NCI-H2227 treated with DMSO at 0.1 percent for 48 hours (cell line): Measurements from ENCODE around the gene FAT2.

Source experiments
- DNase-seq: peaks from one replicate; lab custom pipeline; 2025; lab: John Stamatoyannopoulos, UW

Gene FAT2

DNA sequence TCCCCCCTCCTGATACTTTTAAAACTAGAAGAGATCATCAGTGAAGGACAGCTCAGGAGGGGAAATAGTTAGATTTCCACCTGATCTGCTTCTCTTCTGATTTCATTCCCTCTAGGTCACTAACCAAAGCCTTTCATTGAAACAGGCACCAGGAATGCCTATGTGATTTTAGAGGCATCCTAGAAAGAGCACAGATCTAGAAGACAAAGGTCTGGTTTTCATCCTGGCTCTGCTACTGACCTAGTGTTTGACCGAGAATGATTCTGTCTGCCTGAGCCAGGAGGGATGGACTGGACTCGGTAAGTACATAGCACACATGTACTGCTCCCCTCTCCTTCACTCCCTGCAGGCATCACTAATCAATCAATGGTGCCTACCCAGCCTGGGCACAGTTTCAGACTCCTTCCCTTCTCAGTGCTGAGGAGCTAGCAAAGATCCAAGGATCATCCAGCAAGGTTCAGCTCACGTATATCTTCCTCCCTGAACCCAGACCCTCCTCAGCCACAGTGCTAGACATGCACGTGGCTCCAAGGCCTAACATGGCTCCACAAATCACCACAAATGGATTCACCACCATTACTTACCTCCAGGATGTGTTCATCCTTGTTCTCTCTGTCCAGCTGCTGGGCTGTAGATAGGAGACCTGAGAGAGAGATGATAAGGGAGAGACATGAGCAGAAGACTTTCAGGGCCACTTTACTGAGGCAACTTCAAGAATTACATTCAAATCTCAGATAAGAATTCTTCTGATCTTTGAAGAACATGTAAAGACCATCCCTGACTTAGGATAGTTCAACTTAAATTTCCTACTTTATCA, 35.2 kb downstream of the FAT2 start:
- no peak for DNase-seq

DNA sequence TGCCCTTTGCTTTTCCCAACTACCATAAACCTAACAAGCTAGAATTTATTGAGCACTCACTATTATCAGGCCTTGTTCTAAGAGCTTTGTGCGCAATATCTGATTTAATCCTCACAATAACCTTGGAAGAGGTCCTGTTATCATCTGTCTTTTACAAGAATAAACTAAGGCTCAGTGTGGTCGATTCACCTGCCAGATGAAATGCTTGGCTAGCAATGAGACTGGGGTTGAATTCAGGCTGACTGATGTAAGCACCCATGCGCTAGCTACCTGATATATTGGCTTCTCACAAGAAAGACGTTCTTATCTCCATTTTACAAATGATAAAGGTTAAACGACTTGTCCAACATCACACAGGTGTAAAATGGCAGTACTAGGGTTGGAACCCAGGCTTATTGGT, 37.4 kb downstream of the FAT2 start:
- no peak for DNase-seq

DNA sequence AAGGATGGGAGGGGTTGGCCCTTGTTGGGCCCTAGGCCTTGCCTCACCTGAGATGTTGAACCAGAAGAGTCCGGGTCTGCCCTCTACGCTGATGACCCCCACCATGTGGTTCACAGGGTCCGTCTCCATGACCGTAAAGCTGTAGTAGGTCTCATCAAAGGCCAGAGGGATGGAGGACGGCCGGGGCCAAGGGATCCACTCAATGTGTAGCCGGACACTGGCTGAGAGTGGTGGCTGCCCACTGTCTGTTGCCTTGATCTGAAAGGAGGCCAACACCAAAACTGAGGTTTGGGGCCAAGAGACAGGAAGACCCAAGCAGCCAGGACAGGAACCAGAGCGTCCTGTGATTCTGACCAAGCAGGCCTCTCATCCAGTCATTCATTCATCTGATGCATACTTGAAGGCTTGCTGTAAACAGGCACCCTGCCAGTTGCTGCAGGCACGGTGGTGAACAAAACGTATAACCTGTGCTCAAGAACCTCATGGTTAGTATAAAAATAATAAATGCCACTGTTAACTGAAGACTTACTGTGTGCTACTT, 37.9 kb downstream of the FAT2 start:
- no peak for DNase-seq

DNA sequence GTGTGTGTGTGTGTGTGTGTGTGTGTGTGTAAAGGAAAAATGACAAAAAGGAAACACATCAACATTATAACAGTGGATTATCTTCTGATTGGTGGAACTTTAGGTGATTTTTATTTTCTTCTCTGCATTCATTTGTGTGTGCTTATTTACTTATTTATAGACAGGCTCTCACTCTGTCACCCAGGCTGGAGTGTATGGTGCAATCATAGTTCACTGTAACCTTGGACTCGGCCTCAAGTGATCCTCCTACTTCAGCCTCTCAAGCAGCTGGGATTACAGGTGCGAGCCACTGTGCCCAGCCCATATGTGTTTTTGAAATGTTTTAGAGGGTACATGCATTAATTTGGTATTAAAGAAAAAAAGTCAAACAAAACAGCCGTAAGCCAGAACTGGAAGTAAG, 39.1 kb downstream of the FAT2 start:
- DNase-seq = no peak

DNA sequence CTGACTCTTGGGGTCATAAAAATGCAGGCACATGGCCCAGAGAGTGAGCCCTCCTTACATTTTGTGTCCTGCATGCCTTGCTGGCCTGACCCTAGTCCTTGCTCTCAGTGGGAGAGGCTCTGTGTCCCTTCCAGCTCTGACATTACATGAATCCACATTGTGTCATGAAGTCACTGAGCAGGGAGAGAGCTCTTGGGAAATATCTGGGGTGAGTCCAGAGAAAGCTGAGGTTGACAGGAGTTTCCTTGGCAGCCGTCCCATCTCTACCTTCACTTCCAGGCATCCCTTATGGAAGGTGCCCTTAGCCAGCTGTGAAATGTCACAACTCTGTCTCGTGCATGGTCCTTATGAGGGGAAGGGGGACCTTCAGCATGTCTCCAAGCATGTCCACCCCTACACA, 41.0 kb downstream of the FAT2 start:
- DNase-seq = no peak

DNA sequence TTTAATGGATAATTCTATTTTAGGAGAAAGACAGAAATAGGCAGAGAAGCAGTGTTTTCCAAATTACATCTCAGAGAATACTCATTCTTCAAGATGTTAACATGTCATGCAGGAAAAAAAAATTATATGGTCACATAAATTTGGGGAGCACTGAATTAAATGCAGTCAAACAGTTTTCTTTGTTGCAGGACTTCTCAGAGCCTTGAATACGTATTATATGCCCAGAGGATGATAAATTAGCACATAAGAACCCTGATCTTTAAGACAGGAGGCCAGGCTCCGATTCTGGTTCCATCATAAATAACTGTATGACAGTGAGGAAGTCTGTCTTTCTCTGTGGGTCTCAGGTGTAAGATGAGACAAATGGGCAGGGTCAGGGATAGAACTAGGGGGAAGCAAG, 41.4 kb downstream of the FAT2 start:
- DNase-seq = no peak

DNA sequence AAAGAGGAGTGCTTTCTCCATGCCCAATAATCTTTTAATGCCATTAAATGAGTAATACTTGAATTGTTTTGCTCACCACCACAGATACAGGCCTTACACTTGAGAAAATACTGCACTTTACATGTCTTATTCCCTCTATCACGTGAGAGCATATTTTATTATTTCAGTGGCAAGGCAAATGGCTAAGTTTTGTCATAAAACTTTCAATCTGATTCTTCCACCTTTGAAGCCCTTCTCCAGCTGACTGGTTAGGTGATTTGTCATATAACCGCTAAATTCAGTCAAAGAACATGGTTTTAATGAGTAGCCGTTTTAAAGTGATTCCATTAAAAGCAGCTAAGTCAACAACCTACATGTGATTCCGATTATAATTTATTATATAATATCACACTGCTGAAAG, 43.8 kb downstream of the FAT2 start:
- no peak for DNase-seq

DNA sequence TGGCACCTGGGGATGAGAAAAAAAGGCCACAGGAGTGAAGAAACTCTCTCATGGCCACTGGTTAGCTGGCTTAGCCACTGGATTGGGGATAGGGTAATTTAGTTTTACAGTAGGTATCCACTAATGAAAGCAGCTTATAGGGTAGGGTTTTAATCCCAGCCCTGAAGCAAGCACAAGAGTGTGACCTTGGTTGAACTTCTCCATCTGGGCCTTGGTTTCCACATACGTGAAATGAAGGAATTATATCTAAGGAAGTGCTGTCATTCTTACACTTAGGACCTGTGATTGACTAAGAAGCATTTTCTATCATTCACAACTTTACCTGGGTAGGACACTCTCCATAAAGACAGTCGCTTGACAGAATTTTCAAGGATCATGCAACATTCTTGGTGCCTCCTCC, 49.6 kb downstream of the FAT2 start:
- DNase-seq = no peak
